MM.1S (cell line): Measurements from ENCODE around the gene SLC6A3.

Experiments used
- DNase-seq: peaks from one replicate; pipeline ENCODE4 v3.0.0-alpha.2; 2015
- H2AFZ ChIP-seq: fragments of 300-600 bp; sonication (generic); 2 replicates; pipeline ENCODE4 v1.6.0; 2016; ENCODE audit warnings: antibody characterized with exemption, low read length
- H3F3A ChIP-seq: fragments of 300-600 bp; sonication (generic); 2 replicates; pipeline ENCODE4 v1.6.1; 2016; ENCODE audit warnings: mild to moderate bottlenecking, antibody characterized with exemption, low read length, moderate library complexity, mixed read lengths; ENCODE audit not compliant: insufficient read depth
- H3K27ac ChIP-seq: fragments of 300-600 bp; sonication (generic); 2 replicates; pipeline ENCODE4 v1.5.1; 2016; ENCODE audit warnings: mild to moderate bottlenecking, low read length
- H3K27me3 ChIP-seq: fragments of 300-600 bp; sonication (generic); replicated peaks from 2 replicates; pipeline ENCODE4 v1.6.0; 2016; ENCODE audit warnings: low read length; ENCODE audit not compliant: insufficient read depth
- H3K36me3 ChIP-seq: fragments of 300-600 bp; sonication (generic); replicated peaks from 2 replicates; pipeline ENCODE4 v1.6.1; 2016; ENCODE audit warnings: mild to moderate bottlenecking, low read length, mixed read lengths; ENCODE audit not compliant: insufficient read depth
- H3K4me1 ChIP-seq: fragments of 300-600 bp; sonication (generic); 2 replicates; pipeline ENCODE4 v1.6.1; 2016; ENCODE audit warnings: low read length, mixed read lengths
- H3K4me2 ChIP-seq: fragments of 300-600 bp; sonication (generic); 2 replicates; pipeline ENCODE4 v1.6.0; 2016; ENCODE audit warnings: low read depth, low read length
- H3K4me3 ChIP-seq: fragments of 300-600 bp; sonication (generic); 2 replicates; pipeline ENCODE4 v1.5.1; 2016; ENCODE audit warnings: low read length, mixed read lengths
- H3K79me2 ChIP-seq: fragments of 300-600 bp; sonication (generic); 2 replicates; pipeline ENCODE4 v1.6.1; 2016; ENCODE audit warnings: mixed run types, low read length, mixed read lengths
- H3K9ac ChIP-seq: fragments of 300-600 bp; sonication (generic); 2 replicates; pipeline ENCODE4 v1.6.1; 2016; ENCODE audit warnings: low read length, mixed read lengths
- H3K9me2 ChIP-seq: fragments of 300-600 bp; sonication (generic); replicated peaks from 2 replicates; pipeline ENCODE4 v1.6.1; 2016; ENCODE audit warnings: mild to moderate bottlenecking, low read length, mixed read lengths; ENCODE audit not compliant: insufficient read depth
- H3K9me3 ChIP-seq: fragments of 300-600 bp; sonication (generic); replicated peaks from 2 replicates; pipeline ENCODE4 v1.6.1; 2016; ENCODE audit warnings: mild to moderate bottlenecking, low read length, mixed read lengths; ENCODE audit not compliant: insufficient read depth
- H4K20me1 ChIP-seq: fragments of 300-600 bp; sonication (generic); 2 replicates; pipeline ENCODE4 v1.6.1; 2016; ENCODE audit warnings: mild to moderate bottlenecking, low read length, moderate library complexity, mixed read lengths; ENCODE audit not compliant: insufficient read depth
- CTCF ChIP-seq: fragments of 300-600 bp; sonication (generic); IDR thresholded peaks from 2 replicates; pipeline ENCODE4 v1.5.1; 2016; ENCODE audit warnings: antibody characterized with exemption, low read length, mixed read lengths
- EZH2 ChIP-seq: fragments of 300-600 bp; sonication (generic); optimal IDR thresholded peaks from 2 replicates; pipeline ENCODE3; 2017; ENCODE audit warnings: low read depth, mild to moderate bottlenecking, antibody characterized with exemption, low read length, mixed read lengths
- EZH2phosphoT487 ChIP-seq: fragments of 300-600 bp; sonication (generic); IDR thresholded peaks from 2 replicates; pipeline ENCODE4 v1.6.1; 2018; ENCODE audit warnings: antibody characterized with exemption, low read length

SLC6A3 gene

GRCh38 chr5:1484730-1485578 lies 39.7 kb upstream of the SLC6A3 start:
- DNase-seq, result no peak
- no peak overlapping the region for H3K4me2 ChIP-seq
- H3K27ac ChIP-seq, result no peak overlapping the region
- TF ChIP-seq EZH2phosphoT487 (no peak), CTCF (no peak), EZH2 (no peak)
- H3K9me2 ChIP-seq, result no peaks in the 10 kb centered on the region
- H3K27me3 ChIP-seq, result no peaks in the 10 kb centered on the region
- no peak overlapping the region for H2AFZ ChIP-seq
- no peaks in the 10 kb centered on the region for H3K9me3 ChIP-seq
- H3K9ac ChIP-seq, result no peak overlapping the region
- H4K20me1 ChIP-seq, result no peaks in the 10 kb centered on the region
- peaks cover 18% of the 10 kb centered on the region for H3K4me1 ChIP-seq
- peaks cover 15% of the 10 kb centered on the region for H3F3A ChIP-seq
- 0 out of 2 replicates have a peak, but pooled peaks cover 7% of the 10 kb centered on the region for H3K36me3 ChIP-seq
- no peak overlapping the region for H3K4me3 ChIP-seq
- peaks cover 55% of the 10 kb centered on the region for H3K79me2 ChIP-seq

- Histone ChIP-seq H3K9me3 (no peaks in the 10 kb centered on the region), H3K4me3 (no peak overlapping the region), H2AFZ (no peak overlapping the region), H3K4me2 (no peak overlapping the region), H3K4me1 (peaks cover 10% of the 10 kb centered on the region), H3K9me2 (no peaks in the 10 kb centered on the region), H3K27me3 (no peaks in the 10 kb centered on the region), H3K27ac (no peak overlapping the region), H3K36me3 (0 out of 2 replicates have a peak, but pooled peaks cover 7% of the 10 kb centered on the region), H3F3A (peaks cover 7% of the 10 kb centered on the region), H3K9ac (no peak overlapping the region), H4K20me1 (no peaks in the 10 kb centered on the region), H3K79me2 (peaks cover 58% of the 10 kb centered on the region)
- no peak for DNase-seq
- TF ChIP-seq EZH2 (no peak), CTCF (no peak), EZH2phosphoT487 (no peak)
Observed at GRCh38 chr5:1483856-1484729, 38.9 kb upstream of the SLC6A3 start.

- TF ChIP-seq EZH2, result no peak
- TF ChIP-seq CTCF, result no peak
- TF ChIP-seq EZH2phosphoT487, result no peak
- Histone ChIP-seq H3K4me1 (no peaks in the 10 kb centered on the region), H3K36me3 (peaks cover 8% of the 10 kb centered on the region; the same call in 1 of the 2 replicates), H4K20me1 (no peaks in the 10 kb centered on the region), H3K27me3 (no peaks in the 10 kb centered on the region), H3K9ac (no peak overlapping the region), H3K9me3 (no peaks in the 10 kb centered on the region), H2AFZ (no peak overlapping the region), H3K4me3 (no peak overlapping the region), H3K27ac (no peak overlapping the region), H3F3A (no peaks in the 10 kb centered on the region), H3K4me2 (no peak overlapping the region), H3K9me2 (no peaks in the 10 kb centered on the region), H3K79me2 (peaks cover 50% of the 10 kb centered on the region)
- DNase-seq, result no peak
Observed at GRCh38 chr5:1483064-1483463, 37.8 kb upstream of the SLC6A3 start.
